DOHH2 (cell line): ENCODE results near the gene TRERF1.

ENCODE experiments used
- CTCF ChIP-seq: fragments of 200-600 bp; sonication (generic); IDR thresholded peaks from one replicate; pipeline ENCODE4 v1.5.1; 2014; ENCODE audit warnings: antibody characterized with exemption, mild to moderate bottlenecking, low read depth, low read length; ENCODE audit not compliant: poor library complexity, severe bottlenecking
- EZH2phosphoT487 ChIP-seq: fragments of 200-600 bp; sonication (generic); IDR thresholded peaks from 2 replicates; pipeline ENCODE4 v1.6.1; 2017; ENCODE audit warnings: borderline replicate concordance, mild to moderate bottlenecking, antibody characterized with exemption, low read length, moderate library complexity, mixed read lengths

GRCh38 chr6:42423244-42423643 lies 28.5 kb downstream of the TRERF1 start:
- TF ChIP-seq CTCF (no peak), EZH2phosphoT487 (no peak)
